Endothelial cell of umbilical vein (primary cell): ENCODE results near the gene WNT7B. TPM values are rescaled to one million over a fixed set of nuclear protein-coding genes. Genes with fewer than 3 reads are reported as not detected.

Experiments used
- BruUV-seq: library from RNA; stranded (reverse); fragments of 400-500 nt; replicated peaks from 2 replicates; lab custom pipeline; 2021; lab: Mats Ljungman, UMichigan
- CTCF ChIA-PET: fragments of 300-600, 350-600 bp; sonication (Branson Sonifier 250); formaldehyde crosslinking; loops from one replicate; lab custom pipeline; 2021; ENCODE audit warnings: antibody characterized with exemption, inconsistent platforms; lab: Charles Lee
- POLR2A ChIA-PET: fragments of 300-600, 350-600 bp; sonication (Branson Sonifier 250); formaldehyde crosslinking; loops from one replicate; lab custom pipeline; 2021; ENCODE audit warnings: antibody characterized with exemption, inconsistent platforms; lab: Charles Lee
- DNase-seq: peaks from one replicate; pipeline ENCODE4 v3.0.0-alpha.2; 2011; ENCODE audit warnings: low read depth, low spot score
- FAIRE-seq: peaks from 2 replicates; lab custom pipeline; 2011; peaks lifted over from hg19 to GRCh38; lab: Jason Lieb, UNC
- H2AFZ ChIP-seq: 2 replicates; pipeline ENCODE4 v1.6.0; 2012; ENCODE audit warnings: low read depth, low read length, control low read depth, inconsistent platforms
- H3K27ac ChIP-seq: 2 replicates; pipeline ENCODE4 v1.5.1; 2011; ENCODE audit warnings: low read depth, mild to moderate bottlenecking, control low read depth, low read length, moderate library complexity; ENCODE audit not compliant: insufficient read depth
- H3K27me3 ChIP-seq, 2 experiments: 2 replicates each; pipeline versions ENCODE4 v1.6.0 to v1.6.1; 2011; ENCODE audit warnings: low read length in 2 of 2, mixed read lengths in 1 of 2; ENCODE audit not compliant: control insufficient read depth in 2 of 2, insufficient read depth in 2 of 2
- H3K36me3 ChIP-seq, 2 experiments: 2 replicates in 1 of 2; 3 replicates in 1 of 2; pipeline ENCODE4 v1.5.1; 2011; ENCODE audit warnings: low read length in 2 of 2, mild to moderate bottlenecking in 1 of 2, moderate library complexity in 1 of 2; ENCODE audit not compliant: control insufficient read depth in 2 of 2, insufficient read depth in 2 of 2; ENCODE audit errors: extremely low read depth in 1 of 2
- H3K4me1 ChIP-seq: 3 replicates; pipeline ENCODE4 v1.5.1; 2011; ENCODE audit warnings: mild to moderate bottlenecking, low read length; ENCODE audit not compliant: control insufficient read depth, insufficient read depth; ENCODE audit errors: extremely low read depth
- H3K4me2 ChIP-seq: 2 replicates; pipeline ENCODE4 v1.6.1; 2011; ENCODE audit warnings: low read length, control low read depth, mixed read lengths; ENCODE audit not compliant: insufficient read depth
- H3K4me3 ChIP-seq, 3 experiments: fragments of 200-600 bp in 1 of 3; sonication (generic), shearing (Covaris generic) in 1 of 3; replicated peaks in 1 of 3; 2 replicates each; pipeline ENCODE4 v1.5.1; 2011 to 2016; ENCODE audit warnings: control low read depth in 3 of 3, low read length in 3 of 3, mild to moderate bottlenecking in 2 of 3, inconsistent platforms in 1 of 3, low read depth in 1 of 3, moderate library complexity in 1 of 3; ENCODE audit not compliant: insufficient read depth in 1 of 3
- H3K79me2 ChIP-seq: 2 replicates; pipeline ENCODE4 v1.6.0; 2012; ENCODE audit warnings: low read length, inconsistent platforms; ENCODE audit not compliant: control insufficient read depth, insufficient read depth
- H3K9ac ChIP-seq: replicated peaks from 2 replicates; pipeline ENCODE3; 2011; ENCODE audit warnings: low read length, control low read depth; ENCODE audit not compliant: insufficient read depth; ENCODE audit errors: extremely low read depth
- H3K9me1 ChIP-seq: replicated peaks from 3 replicates; pipeline ENCODE4 v1.6.0; 2011; ENCODE audit warnings: mild to moderate bottlenecking, low read length; ENCODE audit not compliant: control insufficient read depth, insufficient read depth; ENCODE audit errors: extremely low read depth
- H3K9me3 ChIP-seq: replicated peaks from 2 replicates; pipeline ENCODE4 v1.5.1; 2012; ENCODE audit warnings: low read length, inconsistent platforms; ENCODE audit not compliant: control insufficient read depth, insufficient read depth
- H4K20me1 ChIP-seq: replicated peaks from 2 replicates; pipeline ENCODE3; 2011; ENCODE audit warnings: mild to moderate bottlenecking, low read length; ENCODE audit not compliant: control insufficient read depth, insufficient read depth; ENCODE audit errors: extremely low read depth
- EZH2 ChIP-seq: IDR thresholded peaks from 2 replicates; pipeline ENCODE4 v1.6.1; 2012; ENCODE audit warnings: borderline replicate concordance, low read depth, mild to moderate bottlenecking, moderate library complexity, low read length, inconsistent platforms; ENCODE audit not compliant: severe bottlenecking
- FOS ChIP-seq: IDR thresholded peaks from 2 replicates; pipeline ENCODE4 v1.6.1; 2011; ENCODE audit warnings: mild to moderate bottlenecking, low read length, moderate library complexity, borderline replicate concordance; ENCODE audit not compliant: insufficient read depth
- GATA2 ChIP-seq: IDR thresholded peaks from 2 replicates; pipeline ENCODE4 v1.7.0; 2011; ENCODE audit warnings: low read depth, mild to moderate bottlenecking, moderate library complexity, mixed read lengths, low read length; ENCODE audit not compliant: insufficient read length, insufficient read depth
- JUN ChIP-seq: IDR thresholded peaks from 2 replicates; pipeline ENCODE4 v1.6.1; 2011; ENCODE audit warnings: borderline replicate concordance, low read depth; ENCODE audit not compliant: insufficient read length, insufficient read depth
- MYC ChIP-seq: IDR thresholded peaks from one replicate; pipeline ENCODE4 v1.6.1; 2011; ENCODE audit warnings: mild to moderate bottlenecking, low read depth, low read length
- POLR2A ChIP-seq: IDR thresholded peaks from 2 replicates; pipeline ENCODE4 v1.6.1; 2012; ENCODE audit warnings: low read depth, mild to moderate bottlenecking, control low read depth, low read length
- POLR2AphosphoS5 ChIP-seq: IDR thresholded peaks from 2 replicates; pipeline ENCODE4 v1.6.1; 2012; ENCODE audit warnings: low read depth, mild to moderate bottlenecking, control low read depth, low read length, moderate library complexity; ENCODE audit not compliant: insufficient read depth
- dilution Hi-C: fragments of 300-500 bp; cut with MboI; formaldehyde crosslinking; loops from one replicate; pipeline ENCODE4 v1.15.0; 2019; ENCODE audit warnings: low sequenced_read_pairs; ENCODE audit not compliant: extremely low pct_ligation_motif_present
- intact Hi-C: fragments of 100-400 bp; cut with micrococcal nuclease; formaldehyde crosslinking; loops from one replicate; pipeline ENCODE4 v1.10.0; 2022
- polyA plus RNA-seq, 4 experiments: library from polyadenylated mRNA; depleted of rRNA in 3 of 4; stranded (reverse) in 3 of 4; unstranded in 1 of 4; fragments of >200 nt; gene quantifications; 2 replicates each; pipeline versions ENCODE4 v1.2.1 to v1.2.3, GENCODE V29; 2011 to 2012; ENCODE audit warnings: missing spikeins in 1 of 4
- total RNA-seq: library from RNA; stranded (reverse); gene quantifications from 2 replicates; pipeline ENCODE4 v1.2.3, GENCODE V29; 2021
- TF ChIP-seq, protein P1 (sequence below), 2 donors: IDR thresholded peaks; 1 replicate in 1 of 2; 2 replicates in 1 of 2; pipeline ENCODE4 v1.5.1; 2011; ENCODE audit warnings: low read length in 2 of 2, mild to moderate bottlenecking in 2 of 2, moderate library complexity in 2 of 2, control low read depth in 1 of 2, inconsistent platforms in 1 of 2, low read depth in 1 of 2; ENCODE audit not compliant: insufficient read depth in 1 of 2; ENCODE audit errors: extremely low read depth in 1 of 2
- TF ChIP-seq, protein P2 (sequence below): IDR thresholded peaks from 2 replicates; pipeline ENCODE4 v1.6.1; 2011; ENCODE audit not compliant: insufficient read depth, insufficient read length

WNT7B gene
- total and polyA plus RNA-seq, 2 donors (not counting 3 experiments of a cell fraction or from before 2014, with no cell fraction given) = not detected

DNA sequence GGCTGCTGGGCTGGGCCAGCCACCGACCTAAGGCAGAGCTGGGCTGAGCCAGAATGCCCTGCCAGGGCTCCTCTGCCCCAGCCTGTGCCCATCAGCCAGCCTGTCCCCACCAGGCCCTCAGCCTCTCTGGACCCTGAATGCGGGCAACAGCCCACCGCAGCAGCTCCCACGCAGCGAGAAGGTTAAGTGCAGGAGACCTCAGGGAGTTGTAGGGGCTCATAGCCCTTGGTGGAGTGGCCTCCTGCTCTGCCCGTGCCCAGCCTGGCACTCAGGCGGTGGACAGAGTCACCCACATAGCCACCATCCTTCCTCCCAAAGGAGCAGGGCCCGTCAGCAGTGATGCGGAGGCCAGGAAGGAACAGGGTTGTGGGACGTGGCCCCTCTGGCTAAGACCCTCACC, 19.1 kb downstream of the WNT7B start:
- TF ChIP-seq POLR2AphosphoS5 (no peak), POLR2A (no peak), EZH2 (no peak), MYC (no peak), FOS (no peak), JUN (no peak), GATA2 (no peak)
- TF ChIP-seq, protein P1, sequence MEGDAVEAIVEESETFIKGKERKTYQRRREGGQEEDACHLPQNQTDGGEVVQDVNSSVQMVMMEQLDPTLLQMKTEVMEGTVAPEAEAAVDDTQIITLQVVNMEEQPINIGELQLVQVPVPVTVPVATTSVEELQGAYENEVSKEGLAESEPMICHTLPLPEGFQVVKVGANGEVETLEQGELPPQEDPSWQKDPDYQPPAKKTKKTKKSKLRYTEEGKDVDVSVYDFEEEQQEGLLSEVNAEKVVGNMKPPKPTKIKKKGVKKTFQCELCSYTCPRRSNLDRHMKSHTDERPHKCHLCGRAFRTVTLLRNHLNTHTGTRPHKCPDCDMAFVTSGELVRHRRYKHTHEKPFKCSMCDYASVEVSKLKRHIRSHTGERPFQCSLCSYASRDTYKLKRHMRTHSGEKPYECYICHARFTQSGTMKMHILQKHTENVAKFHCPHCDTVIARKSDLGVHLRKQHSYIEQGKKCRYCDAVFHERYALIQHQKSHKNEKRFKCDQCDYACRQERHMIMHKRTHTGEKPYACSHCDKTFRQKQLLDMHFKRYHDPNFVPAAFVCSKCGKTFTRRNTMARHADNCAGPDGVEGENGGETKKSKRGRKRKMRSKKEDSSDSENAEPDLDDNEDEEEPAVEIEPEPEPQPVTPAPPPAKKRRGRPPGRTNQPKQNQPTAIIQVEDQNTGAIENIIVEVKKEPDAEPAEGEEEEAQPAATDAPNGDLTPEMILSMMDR (IDR thresholded peaks at IDR 0.05; ENCODE audit: extremely low read depth in 1 of 2, insufficient read depth in 1 of 2, low read depth in 1 of 2, low read length in 2 of 2) = no peak
- TF ChIP-seq, protein P2, sequence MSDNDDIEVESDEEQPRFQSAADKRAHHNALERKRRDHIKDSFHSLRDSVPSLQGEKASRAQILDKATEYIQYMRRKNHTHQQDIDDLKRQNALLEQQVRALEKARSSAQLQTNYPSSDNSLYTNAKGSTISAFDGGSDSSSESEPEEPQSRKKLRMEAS = no peak
- H3K9me1 ChIP-seq = no peaks in the 10 kb centered on the region
- no peak overlapping the region for H3K4me2 ChIP-seq
- dilution Hi-C loops = no loop called here
- DNase-seq (no peak), FAIRE-seq (no peak)
- no peaks in the 10 kb centered on the region for H3K9me3 ChIP-seq
- peaks cover 0 to 2% of the 10 kb centered on the region in 2 experiments for H3K27me3 ChIP-seq
- H2AFZ ChIP-seq = no peak overlapping the region
- no peak overlapping the region for H3K27ac ChIP-seq
- BruUV-seq = no TSS peak
- ChIA-PET CTCF (interaction anchor here (0.7 kb wide), 1 partner anchor 9 kb away, joined by 5 read pairs; no protein-coding TSS in a partner anchor), POLR2A (no interaction called here)
- H3K4me1 ChIP-seq = no peaks in the 10 kb centered on the region
- H3K36me3 ChIP-seq = no peaks in the 10 kb centered on the region
- H3K9ac ChIP-seq = no peak overlapping the region
- H3K79me2 ChIP-seq = no peaks in the 10 kb centered on the region
- H4K20me1 ChIP-seq = no peaks in the 10 kb centered on the region
- intact Hi-C loops = no loop called here
- no peak overlapping the region for H3K4me3 ChIP-seq
